Suprapubic skin (tissue), 3 donors: ENCODE results near the gene ADCY4.

ENCODE experiments used
- CTCF ChIP-seq, 2 donors: fragments of 200-600 bp in 1 of 2; fragments of 450-650 bp in 1 of 2; sonication (generic) in 1 of 2; IDR thresholded peaks; one replicate each; pipeline ENCODE4 v1.5.1; 2016 to 2019; ENCODE audit warnings: antibody characterized with exemption in 2 of 2, mild to moderate bottlenecking in 1 of 2, moderate library complexity in 1 of 2
- EP300 ChIP-seq: sonication (generic); formaldehyde crosslinking; IDR thresholded peaks from one replicate; pipeline ENCODE4 v1.6.1; 2017; ENCODE audit warnings: antibody characterized with exemption
- POLR2A ChIP-seq, 2 donors: fragments of 450-650 bp; IDR thresholded peaks; one replicate each; pipeline ENCODE4 v1.6.1; 2017; ENCODE audit warnings: antibody characterized with exemption in 2 of 2, mild to moderate bottlenecking in 2 of 2, moderate library complexity in 2 of 2

GRCh38 chr14:24325041-24325530 lies 9.8 kb downstream of the ADCY4 start:
- no peak for TF ChIP-seq CTCF (IDR thresholded peaks at IDR 0.05)
- TF ChIP-seq EP300, result no peak
- TF ChIP-seq POLR2A (IDR thresholded peaks at IDR 0.05), result no peak
